HEK293 (cell line): ENCODE results near the gene FOXC2.

Source experiments
- GLI2 ChIP-seq: fragments of 450-650 bp; formaldehyde crosslinking; IDR thresholded peaks from 2 replicates; pipeline ENCODE4; 2017; ENCODE audit warnings: missing biosample characterization, missing genetic modification characterization, low read depth, borderline replicate concordance
- HOXD13 ChIP-seq: sonication (generic); formaldehyde crosslinking; IDR thresholded peaks from 2 replicates; pipeline ENCODE4 v1.8.0; 2022; ENCODE audit warnings: missing genetic modification reagents, borderline replicate concordance
- IKZF3 ChIP-seq: fragments of 450-650 bp; IDR thresholded peaks from 2 replicates; pipeline ENCODE4 v1.5.0; 2018; ENCODE audit warnings: missing biosample characterization, mild to moderate bottlenecking, missing genetic modification characterization, moderate library complexity
- KLF8 ChIP-seq: fragments of 450-650 bp; formaldehyde crosslinking; IDR thresholded peaks from 2 replicates; pipeline ENCODE4 v1.5.1; 2016; ENCODE audit warnings: missing biosample characterization, missing genetic modification characterization
- SALL2 ChIP-seq: fragments of 450-650 bp; formaldehyde crosslinking; IDR thresholded peaks from 2 replicates; pipeline ENCODE4 v1.5.0; 2017; ENCODE audit warnings: missing biosample characterization, mild to moderate bottlenecking, missing genetic modification characterization, borderline replicate concordance
- SCRT1 ChIP-seq: fragments of 450-650 bp; formaldehyde crosslinking; IDR thresholded peaks from 2 replicates; pipeline ENCODE4 v1.5.1; 2016; ENCODE audit warnings: missing biosample characterization, missing genetic modification characterization, borderline replicate concordance
- SETDB1 ChIP-seq: IDR thresholded peaks from one replicate; pipeline ENCODE4 v1.6.1; 2017; ENCODE audit warnings: mild to moderate bottlenecking, low read length, moderate library complexity, mixed read lengths; ENCODE audit not compliant: insufficient read length
- ZBTB17 ChIP-seq: fragments of 450-650 bp; formaldehyde crosslinking; IDR thresholded peaks from 2 replicates; pipeline ENCODE4 v1.5.1; 2016; ENCODE audit warnings: missing biosample characterization, missing genetic modification characterization
- ZBTB8A ChIP-seq: fragments of 450-650 bp; formaldehyde crosslinking; IDR thresholded peaks from 2 replicates; pipeline ENCODE4 v1.5.1; 2016; ENCODE audit warnings: missing biosample characterization, missing genetic modification characterization
- ZNF133 ChIP-seq: fragments of 450-650 bp; formaldehyde crosslinking; IDR thresholded peaks from 2 replicates; pipeline ENCODE4 v1.5.1; 2016; ENCODE audit warnings: missing biosample characterization, missing genetic modification characterization
- ZNF350 ChIP-seq: fragments of 450-650 bp; formaldehyde crosslinking; IDR thresholded peaks from 2 replicates; pipeline ENCODE4 v1.5.0; 2017; ENCODE audit warnings: missing biosample characterization, mild to moderate bottlenecking, missing genetic modification characterization
- ZNF394 ChIP-seq: fragments of 450-650 bp; formaldehyde crosslinking; IDR thresholded peaks from 2 replicates; pipeline ENCODE4 v1.5.1; 2016; ENCODE audit warnings: missing biosample characterization, missing genetic modification characterization, mild to moderate bottlenecking, moderate library complexity, borderline replicate concordance
- ZNF416 ChIP-seq: fragments of 450-650 bp; formaldehyde crosslinking; IDR thresholded peaks from 2 replicates; pipeline ENCODE4 v1.5.1; 2016; ENCODE audit warnings: missing biosample characterization, missing genetic modification characterization
- ZNF600 ChIP-seq: fragments of 450-650 bp; formaldehyde crosslinking; IDR thresholded peaks from 2 replicates; pipeline ENCODE4 v1.5.1; 2016; ENCODE audit warnings: missing biosample characterization, missing genetic modification characterization
- ZNF677 ChIP-seq: fragments of 450-650 bp; IDR thresholded peaks from 2 replicates; pipeline ENCODE4 v1.5.0; 2018; ENCODE audit warnings: missing biosample characterization, mild to moderate bottlenecking, missing genetic modification characterization, moderate library complexity
- ZSCAN30 ChIP-seq: fragments of 450-650 bp; IDR thresholded peaks from 2 replicates; pipeline ENCODE4 v1.5.1; 2018; ENCODE audit warnings: missing biosample characterization, mild to moderate bottlenecking, missing genetic modification characterization, moderate library complexity
- TF ChIP-seq, protein P1 (sequence below): fragments of 450-650 bp; formaldehyde crosslinking; IDR thresholded peaks from 2 replicates; pipeline ENCODE4 v1.5.1; 2016; ENCODE audit warnings: missing biosample characterization, missing genetic modification characterization
- TF ChIP-seq, protein P2 (sequence below): fragments of 450-650 bp; formaldehyde crosslinking; IDR thresholded peaks from 2 replicates; pipeline ENCODE4 v1.5.1; 2016; ENCODE audit warnings: missing biosample characterization, missing genetic modification characterization
- TF ChIP-seq, protein P3 (sequence below): fragments of 450-650 bp; formaldehyde crosslinking; IDR thresholded peaks from 2 replicates; pipeline ENCODE4; 2016; ENCODE audit warnings: missing biosample characterization, missing genetic modification characterization
- TF ChIP-seq, protein P4 (sequence below): fragments of 450-650 bp; formaldehyde crosslinking; IDR thresholded peaks from 2 replicates; pipeline ENCODE4 v1.5.1; 2016; ENCODE audit warnings: missing biosample characterization, missing genetic modification characterization
- TF ChIP-seq, protein P5 (sequence below): fragments of 450-650 bp; formaldehyde crosslinking; IDR thresholded peaks from 2 replicates; pipeline ENCODE4 v1.5.0; 2017; ENCODE audit warnings: missing biosample characterization, missing genetic modification characterization, borderline replicate concordance
- TF ChIP-seq, protein P6 (sequence below): IDR thresholded peaks from 2 replicates; pipeline ENCODE4 v1.6.1; 2011; ENCODE audit warnings: mild to moderate bottlenecking, low read depth, low read length, borderline replicate concordance
- TF ChIP-seq, protein P7 (sequence below): fragments of 450-650 bp; formaldehyde crosslinking; IDR thresholded peaks from 2 replicates; pipeline ENCODE4 v1.5.1; 2016; ENCODE audit warnings: missing biosample characterization, missing genetic modification characterization
- TF ChIP-seq, protein P8 (sequence below): fragments of 450-650 bp; formaldehyde crosslinking; IDR thresholded peaks from 2 replicates; pipeline ENCODE4 v1.5.1; 2017; ENCODE audit warnings: missing biosample characterization, missing genetic modification characterization

FOXC2 gene

DNA sequence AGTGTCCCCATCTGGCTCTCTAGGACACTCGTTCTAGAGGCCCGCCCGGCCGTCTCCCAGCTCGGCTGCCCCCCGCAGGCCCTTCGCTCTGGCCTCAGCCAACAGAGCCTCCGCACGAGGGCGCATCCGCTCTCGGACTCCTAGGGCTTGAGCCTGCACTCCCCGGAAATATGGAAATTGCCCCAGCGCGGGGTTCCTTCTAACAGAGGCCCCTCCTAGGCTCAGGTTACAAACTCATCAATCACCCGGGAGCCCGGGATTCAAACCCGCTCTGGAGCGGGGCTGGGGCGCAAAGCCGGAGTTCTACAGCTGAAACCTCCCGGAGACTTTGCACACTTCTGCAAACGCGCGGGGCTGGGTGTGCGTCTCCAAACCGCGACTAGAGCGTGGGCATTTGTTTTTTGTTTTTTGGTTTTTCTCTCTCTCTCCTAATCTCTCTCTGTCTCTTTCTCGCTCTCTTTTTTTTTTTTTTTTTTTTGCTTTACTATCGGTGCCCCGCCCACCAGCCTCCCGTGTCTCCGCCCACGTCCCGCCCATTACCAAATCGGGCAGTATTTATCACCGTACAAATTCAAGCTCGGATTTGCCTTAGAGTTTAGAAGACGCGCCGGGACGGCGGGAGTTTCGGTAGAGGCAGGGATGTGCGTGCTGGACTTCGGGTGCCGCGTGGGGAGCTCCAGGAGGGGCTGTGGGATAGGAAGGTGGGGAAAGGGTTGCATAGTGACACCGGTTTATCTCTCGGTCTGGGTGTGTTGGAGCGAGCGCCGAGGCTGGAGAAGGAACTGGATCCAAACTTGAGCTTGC, 9.3 kb downstream of the FOXC2 start (continued):
- TF ChIP-seq, protein P1, sequence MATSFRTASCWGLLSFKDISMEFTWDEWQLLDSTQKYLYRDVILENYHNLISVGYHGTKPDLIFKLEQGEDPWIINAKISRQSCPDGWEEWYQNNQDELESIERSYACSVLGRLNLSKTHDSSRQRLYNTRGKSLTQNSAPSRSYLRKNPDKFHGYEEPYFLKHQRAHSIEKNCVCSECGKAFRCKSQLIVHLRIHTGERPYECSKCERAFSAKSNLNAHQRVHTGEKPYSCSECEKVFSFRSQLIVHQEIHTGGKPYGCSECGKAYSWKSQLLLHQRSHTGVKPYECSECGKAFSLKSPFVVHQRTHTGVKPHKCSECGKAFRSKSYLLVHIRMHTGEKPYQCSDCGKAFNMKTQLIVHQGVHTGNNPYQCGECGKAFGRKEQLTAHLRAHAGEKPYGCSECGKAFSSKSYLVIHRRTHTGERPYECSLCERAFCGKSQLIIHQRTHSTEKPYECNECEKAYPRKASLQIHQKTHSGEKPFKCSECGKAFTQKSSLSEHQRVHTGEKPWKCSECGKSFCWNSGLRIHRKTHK (tag by site-specific recombination) = no peak
- TF ChIP-seq KLF8 (tag by site-specific recombination) (peak; percentile 63), GLI2 (tag by site-specific recombination) (no peak), ZNF600 (0 out of 2 replicates have a peak, but pooled peaks have one; percentile 37), SCRT1 (tag by site-specific recombination) (no peak), ZNF133 (tag by site-specific recombination) (no peak), SALL2 (no peak), ZSCAN30 (tag by site-specific recombination) (peak; percentile 47; the same call in 1 of the 2 replicates), ZBTB8A (tag by site-specific recombination) (peak; percentile 53), ZNF350 (no peak), ZNF416 (tag by site-specific recombination) (no peak), IKZF3 (tag by site-specific recombination) (peak; percentile 68; the same call in 1 of the 2 replicates), ZNF677 (tag by site-specific recombination) (no peak), ZNF394 (tag by site-specific recombination) (0 out of 2 replicates have a peak, but pooled peaks have one; percentile 28), ZBTB17 (peak; percentile 71), HOXD13 (CRISPR knock-in tag) (no peak), SETDB1 (no peak)
- TF ChIP-seq, protein P2, sequence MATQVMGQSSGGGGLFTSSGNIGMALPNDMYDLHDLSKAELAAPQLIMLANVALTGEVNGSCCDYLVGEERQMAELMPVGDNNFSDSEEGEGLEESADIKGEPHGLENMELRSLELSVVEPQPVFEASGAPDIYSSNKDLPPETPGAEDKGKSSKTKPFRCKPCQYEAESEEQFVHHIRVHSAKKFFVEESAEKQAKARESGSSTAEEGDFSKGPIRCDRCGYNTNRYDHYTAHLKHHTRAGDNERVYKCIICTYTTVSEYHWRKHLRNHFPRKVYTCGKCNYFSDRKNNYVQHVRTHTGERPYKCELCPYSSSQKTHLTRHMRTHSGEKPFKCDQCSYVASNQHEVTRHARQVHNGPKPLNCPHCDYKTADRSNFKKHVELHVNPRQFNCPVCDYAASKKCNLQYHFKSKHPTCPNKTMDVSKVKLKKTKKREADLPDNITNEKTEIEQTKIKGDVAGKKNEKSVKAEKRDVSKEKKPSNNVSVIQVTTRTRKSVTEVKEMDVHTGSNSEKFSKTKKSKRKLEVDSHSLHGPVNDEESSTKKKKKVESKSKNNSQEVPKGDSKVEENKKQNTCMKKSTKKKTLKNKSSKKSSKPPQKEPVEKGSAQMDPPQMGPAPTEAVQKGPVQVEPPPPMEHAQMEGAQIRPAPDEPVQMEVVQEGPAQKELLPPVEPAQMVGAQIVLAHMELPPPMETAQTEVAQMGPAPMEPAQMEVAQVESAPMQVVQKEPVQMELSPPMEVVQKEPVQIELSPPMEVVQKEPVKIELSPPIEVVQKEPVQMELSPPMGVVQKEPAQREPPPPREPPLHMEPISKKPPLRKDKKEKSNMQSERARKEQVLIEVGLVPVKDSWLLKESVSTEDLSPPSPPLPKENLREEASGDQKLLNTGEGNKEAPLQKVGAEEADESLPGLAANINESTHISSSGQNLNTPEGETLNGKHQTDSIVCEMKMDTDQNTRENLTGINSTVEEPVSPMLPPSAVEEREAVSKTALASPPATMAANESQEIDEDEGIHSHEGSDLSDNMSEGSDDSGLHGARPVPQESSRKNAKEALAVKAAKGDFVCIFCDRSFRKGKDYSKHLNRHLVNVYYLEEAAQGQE (tag by site-specific recombination) = peak; percentile 35; the same call in 1 of the 2 replicates
- TF ChIP-seq, protein P3, sequence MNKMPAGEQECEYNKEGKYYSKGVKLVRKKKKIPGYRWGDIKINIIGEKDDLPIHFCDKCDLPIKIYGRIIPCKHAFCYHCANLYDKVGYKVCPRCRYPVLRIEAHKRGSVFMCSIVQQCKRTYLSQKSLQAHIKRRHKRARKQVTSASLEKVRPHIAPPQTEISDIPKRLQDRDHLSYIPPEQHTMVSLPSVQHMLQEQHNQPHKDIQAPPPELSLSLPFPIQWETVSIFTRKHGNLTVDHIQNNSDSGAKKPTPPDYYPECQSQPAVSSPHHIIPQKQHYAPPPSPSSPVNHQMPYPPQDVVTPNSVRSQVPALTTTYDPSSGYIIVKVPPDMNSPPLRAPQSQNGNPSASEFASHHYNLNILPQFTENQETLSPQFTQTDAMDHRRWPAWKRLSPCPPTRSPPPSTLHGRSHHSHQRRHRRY = no peak
- TF ChIP-seq, protein P4, sequence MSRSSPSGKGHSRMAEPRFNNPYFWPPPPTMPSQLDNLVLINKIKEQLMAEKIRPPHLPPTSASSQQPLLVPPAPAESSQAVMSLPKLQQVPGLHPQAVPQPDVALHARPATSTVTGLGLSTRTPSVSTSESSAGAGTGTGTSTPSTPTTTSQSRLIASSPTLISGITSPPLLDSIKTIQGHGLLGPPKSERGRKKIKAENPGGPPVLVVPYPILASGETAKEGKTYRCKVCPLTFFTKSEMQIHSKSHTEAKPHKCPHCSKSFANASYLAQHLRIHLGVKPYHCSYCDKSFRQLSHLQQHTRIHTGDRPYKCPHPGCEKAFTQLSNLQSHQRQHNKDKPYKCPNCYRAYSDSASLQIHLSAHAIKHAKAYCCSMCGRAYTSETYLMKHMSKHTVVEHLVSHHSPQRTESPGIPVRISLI = peak; percentile 98
- TF ChIP-seq, protein P5, sequence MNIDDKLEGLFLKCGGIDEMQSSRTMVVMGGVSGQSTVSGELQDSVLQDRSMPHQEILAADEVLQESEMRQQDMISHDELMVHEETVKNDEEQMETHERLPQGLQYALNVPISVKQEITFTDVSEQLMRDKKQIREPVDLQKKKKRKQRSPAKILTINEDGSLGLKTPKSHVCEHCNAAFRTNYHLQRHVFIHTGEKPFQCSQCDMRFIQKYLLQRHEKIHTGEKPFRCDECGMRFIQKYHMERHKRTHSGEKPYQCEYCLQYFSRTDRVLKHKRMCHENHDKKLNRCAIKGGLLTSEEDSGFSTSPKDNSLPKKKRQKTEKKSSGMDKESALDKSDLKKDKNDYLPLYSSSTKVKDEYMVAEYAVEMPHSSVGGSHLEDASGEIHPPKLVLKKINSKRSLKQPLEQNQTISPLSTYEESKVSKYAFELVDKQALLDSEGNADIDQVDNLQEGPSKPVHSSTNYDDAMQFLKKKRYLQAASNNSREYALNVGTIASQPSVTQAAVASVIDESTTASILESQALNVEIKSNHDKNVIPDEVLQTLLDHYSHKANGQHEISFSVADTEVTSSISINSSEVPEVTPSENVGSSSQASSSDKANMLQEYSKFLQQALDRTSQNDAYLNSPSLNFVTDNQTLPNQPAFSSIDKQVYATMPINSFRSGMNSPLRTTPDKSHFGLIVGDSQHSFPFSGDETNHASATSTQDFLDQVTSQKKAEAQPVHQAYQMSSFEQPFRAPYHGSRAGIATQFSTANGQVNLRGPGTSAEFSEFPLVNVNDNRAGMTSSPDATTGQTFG = no peak
- TF ChIP-seq, protein P6, sequence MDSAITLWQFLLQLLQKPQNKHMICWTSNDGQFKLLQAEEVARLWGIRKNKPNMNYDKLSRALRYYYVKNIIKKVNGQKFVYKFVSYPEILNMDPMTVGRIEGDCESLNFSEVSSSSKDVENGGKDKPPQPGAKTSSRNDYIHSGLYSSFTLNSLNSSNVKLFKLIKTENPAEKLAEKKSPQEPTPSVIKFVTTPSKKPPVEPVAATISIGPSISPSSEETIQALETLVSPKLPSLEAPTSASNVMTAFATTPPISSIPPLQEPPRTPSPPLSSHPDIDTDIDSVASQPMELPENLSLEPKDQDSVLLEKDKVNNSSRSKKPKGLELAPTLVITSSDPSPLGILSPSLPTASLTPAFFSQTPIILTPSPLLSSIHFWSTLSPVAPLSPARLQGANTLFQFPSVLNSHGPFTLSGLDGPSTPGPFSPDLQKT = no peak
- TF ChIP-seq, protein P7, sequence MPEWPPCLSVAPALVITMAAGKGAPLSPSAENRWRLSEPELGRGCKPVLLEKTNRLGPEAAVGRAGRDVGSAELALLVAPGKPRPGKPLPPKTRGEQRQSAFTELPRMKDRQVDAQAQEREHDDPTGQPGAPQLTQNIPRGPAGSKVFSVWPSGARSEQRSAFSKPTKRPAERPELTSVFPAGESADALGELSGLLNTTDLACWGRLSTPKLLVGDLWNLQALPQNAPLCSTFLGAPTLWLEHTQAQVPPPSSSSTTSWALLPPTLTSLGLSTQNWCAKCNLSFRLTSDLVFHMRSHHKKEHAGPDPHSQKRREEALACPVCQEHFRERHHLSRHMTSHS (tag by site-specific recombination) = no peak
- TF ChIP-seq, protein P8, sequence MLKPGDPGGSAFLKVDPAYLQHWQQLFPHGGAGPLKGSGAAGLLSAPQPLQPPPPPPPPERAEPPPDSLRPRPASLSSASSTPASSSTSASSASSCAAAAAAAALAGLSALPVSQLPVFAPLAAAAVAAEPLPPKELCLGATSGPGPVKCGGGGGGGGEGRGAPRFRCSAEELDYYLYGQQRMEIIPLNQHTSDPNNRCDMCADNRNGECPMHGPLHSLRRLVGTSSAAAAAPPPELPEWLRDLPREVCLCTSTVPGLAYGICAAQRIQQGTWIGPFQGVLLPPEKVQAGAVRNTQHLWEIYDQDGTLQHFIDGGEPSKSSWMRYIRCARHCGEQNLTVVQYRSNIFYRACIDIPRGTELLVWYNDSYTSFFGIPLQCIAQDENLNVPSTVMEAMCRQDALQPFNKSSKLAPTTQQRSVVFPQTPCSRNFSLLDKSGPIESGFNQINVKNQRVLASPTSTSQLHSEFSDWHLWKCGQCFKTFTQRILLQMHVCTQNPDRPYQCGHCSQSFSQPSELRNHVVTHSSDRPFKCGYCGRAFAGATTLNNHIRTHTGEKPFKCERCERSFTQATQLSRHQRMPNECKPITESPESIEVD (tag by site-specific recombination) = no peak
